ENCODE measurements around the gene COL4A1.

COL4A1 gene

DNA sequence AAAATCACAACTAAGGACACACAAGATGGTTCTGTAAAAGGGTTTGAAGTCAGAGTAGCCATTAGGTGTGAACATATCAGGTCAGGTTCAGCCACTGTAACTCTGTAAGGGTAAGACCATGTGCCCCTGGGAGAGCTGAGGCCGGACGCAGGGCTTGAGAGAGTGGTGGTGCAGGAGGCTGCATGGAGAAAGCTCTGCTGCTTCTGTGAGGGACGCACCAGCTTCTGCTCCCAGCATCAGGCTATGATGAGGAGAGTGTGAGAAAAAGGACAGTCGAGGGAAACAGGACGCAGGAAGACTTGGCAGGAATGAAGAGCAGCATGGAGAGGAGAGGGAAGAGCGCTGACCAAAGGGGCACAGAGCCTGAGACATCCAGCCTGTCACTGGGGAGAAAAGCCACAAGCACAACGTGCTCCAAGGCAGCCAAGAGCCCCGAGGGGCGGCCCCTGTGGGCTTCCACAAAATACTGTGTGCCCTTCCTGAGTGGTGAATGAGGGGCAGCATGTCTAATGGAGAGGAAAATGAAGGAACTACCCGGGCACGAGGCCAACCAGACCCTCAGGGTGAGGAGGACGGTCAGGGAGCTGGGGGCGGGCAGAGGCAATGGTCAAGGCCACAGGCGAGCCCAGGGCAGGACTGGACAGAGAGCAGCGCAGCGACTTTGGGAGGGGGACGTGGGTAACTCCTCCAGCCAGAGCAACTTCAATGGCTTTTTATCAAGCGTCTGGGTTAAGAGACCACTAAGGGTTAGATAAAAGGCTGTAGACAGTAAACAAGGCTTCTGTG lies 107.7 kb downstream of the COL4A1 start:
- TF ChIP-seq GATA2 (IDR thresholded peaks at IDR 0.05; ENCODE audit: low read depth, low read length) (no peak), GATA3 (IDR thresholded peaks at IDR 0.05; ENCODE audit: low read depth, low read length) (no peak)

DNA sequence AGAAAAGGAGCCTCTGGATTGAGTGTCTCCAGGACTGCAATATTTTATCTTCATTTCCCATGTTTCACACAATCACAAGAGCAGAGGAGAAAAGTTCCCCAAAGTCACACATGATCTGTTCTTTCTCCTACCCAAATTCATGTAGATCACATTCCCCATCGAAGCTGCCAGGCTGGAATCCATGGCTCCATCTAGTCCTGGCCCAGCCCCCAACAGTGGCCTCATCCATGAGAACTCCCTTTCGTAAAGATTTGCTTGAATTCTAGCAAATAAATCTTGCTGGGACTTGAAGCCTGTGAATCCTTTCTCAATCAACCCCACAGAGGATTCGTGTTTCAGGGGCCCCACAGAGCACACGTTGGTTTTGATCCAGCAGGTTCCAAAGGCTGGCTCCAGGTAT lies 109.5 kb downstream of the COL4A1 start:
- no peak for TF ChIP-seq GATA2 (IDR thresholded peaks at IDR 0.05; ENCODE audit: low read depth, low read length)
- TF ChIP-seq GATA3 (IDR thresholded peaks at IDR 0.05; ENCODE audit: low read depth, low read length), result no peak

DNA sequence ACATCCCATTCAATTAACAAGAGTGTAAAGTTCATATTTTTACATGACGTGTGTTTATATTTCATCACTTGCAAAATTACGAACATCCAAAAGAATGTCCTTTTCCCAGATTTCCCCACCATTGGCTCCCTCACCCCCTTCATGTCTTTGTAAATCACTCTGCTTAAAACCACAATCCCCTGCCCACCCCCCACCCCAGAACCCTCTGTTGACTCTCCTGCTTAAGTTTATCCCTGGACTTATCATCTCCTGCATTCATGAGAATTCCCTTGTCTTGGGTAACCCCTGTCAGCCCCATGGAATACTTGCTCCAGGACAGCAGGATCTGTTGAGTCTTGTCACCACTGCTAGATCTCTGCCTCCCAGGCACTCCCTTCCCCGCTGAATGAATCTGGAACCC lies 109.9 kb downstream of the COL4A1 start:
- TF ChIP-seq GATA2 (IDR thresholded peaks at IDR 0.05; ENCODE audit: low read depth, low read length) (no peak), GATA3 (IDR thresholded peaks at IDR 0.05; ENCODE audit: low read depth, low read length) (no peak)

DNA sequence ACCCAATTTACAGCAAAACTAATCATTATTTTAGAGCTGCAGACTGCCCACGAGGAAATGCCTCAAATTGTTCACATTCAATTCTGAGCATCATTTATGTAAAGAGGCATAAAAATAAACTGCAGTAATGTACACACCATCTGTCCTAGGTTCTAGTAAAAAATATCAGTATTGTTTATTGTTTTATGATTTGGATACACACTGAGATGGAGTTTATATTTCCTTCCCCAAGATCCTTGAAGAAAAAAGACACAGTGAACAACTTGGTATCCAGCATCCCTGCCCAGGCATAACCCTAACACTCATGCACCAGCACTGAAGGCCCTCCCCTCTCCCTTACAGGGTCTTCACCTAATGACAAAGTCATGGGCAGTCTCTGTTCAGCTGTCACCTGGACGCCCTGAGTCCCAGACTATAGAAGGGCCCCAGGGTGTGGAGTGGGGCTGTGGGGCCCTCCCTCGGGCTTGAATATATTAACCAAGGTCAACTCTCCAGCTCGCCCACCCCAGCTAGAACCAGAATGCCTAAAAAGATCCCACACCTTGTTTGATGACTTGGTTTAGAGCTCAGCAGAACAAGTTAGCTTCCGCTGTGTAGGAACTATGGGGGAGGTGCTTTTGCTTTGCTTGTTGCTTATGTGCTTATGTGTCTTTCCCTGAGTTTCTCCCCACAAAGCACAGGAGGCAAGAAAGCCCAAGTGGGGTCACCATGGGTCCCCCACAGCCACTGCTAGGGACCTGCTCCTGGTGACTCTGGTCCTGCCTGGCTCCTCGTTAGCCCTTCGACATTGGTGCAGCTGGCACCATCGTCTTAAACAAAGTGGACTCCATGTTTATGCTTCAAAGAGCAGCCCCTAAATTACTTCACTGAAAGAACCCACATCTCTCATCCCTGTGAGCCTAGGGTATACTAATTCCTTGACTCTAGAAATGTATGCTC lies 111.1 kb downstream of the COL4A1 start:
- TF ChIP-seq GATA3 (IDR thresholded peaks at IDR 0.05; ENCODE audit: low read depth, low read length), result no peak

DNA sequence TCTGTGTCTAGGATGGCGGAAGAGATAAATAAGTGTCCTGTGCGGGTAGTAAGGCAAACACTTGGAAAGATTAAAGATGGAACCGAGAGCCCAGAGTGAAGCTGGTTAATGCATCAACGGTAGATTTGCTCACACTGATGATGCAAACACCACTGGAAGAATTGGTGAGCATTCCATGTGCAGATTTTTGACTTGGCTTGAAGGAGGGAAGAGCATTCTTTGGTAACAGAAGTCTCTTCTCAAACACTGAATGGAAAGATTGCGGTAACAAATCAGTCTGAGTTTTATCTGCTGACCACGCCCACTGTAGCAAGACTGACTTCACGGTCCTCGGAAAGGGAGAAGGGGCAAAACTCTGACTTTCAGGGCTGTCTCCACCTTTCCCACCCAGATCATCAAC lies 112.5 kb downstream of the COL4A1 start:
- no peak for TF ChIP-seq GATA3 (IDR thresholded peaks at IDR 0.05; ENCODE audit: low read depth, low read length)
- no peak for TF ChIP-seq GATA2 (IDR thresholded peaks at IDR 0.05; ENCODE audit: low read depth, low read length)

DNA sequence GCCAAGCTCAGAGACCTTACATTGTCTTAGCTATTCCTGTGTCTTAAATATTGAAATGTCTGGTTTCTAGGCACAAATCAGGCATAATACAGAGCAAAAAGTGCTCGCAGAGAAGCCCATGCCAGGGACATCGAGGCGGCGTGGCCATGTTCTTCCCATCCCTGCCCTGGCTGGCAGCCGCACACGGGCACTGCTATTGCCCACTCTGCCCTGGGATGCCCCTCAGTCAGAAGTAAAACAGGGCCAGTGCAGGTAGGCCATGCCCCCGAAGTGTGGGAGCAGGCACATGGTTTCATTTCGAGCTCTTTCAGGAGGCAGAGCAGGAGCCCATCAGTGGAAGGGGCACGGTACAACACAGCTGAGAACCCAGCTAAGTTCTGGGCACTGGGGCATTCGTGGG lies 113.5 kb downstream of the COL4A1 start:
- TF ChIP-seq GATA3 (IDR thresholded peaks at IDR 0.05; ENCODE audit: low read depth, low read length) (no peak), GATA2 (IDR thresholded peaks at IDR 0.05; ENCODE audit: low read depth, low read length) (no peak)

DNA sequence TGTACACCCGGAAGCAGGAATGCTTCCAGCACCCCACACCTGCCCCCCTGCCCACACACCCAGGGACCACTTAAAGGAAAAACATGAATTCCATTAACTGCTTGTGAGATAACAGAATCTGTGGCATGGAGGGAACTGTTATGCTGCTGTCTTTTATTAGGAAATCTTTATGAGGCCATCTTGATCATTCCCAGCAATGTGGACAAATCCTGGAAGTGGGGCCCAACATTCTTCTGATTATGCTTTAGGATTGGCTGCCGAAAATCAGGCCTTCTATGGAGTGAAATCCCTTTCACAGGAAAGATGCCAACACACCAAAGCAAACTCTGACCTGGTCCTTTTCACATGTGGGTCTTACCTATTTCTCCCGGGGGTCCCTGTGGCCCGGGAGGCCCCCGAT lies 114.5 kb downstream of the COL4A1 start:
- TF ChIP-seq GATA3 (IDR thresholded peaks at IDR 0.05; ENCODE audit: low read depth, low read length) (no peak), GATA2 (IDR thresholded peaks at IDR 0.05; ENCODE audit: low read depth, low read length) (no peak)

DNA sequence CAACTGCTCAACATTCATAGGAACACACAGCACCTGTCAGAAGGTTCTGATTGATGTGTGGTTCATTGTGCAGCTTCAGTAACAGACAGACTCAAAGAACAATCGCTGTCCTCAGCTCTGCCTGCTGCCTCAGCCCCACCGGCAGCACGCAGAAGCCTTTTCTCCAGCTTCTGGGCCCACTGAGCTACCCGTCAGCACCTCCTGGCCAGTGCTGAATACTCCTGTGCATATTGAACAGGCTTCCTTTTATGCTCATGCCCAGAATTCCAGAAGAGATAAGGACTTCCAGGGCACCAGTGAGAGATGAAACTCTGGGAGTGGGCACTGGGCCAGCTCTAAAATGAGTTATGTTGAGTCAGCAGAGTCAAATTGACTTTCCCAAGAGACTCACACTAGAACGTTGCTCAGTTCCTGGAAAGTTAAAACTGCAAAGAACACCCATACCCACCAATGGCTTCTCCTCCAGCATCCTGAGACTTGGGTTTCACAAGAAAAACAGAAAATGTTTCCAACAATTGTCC lies 119.3 kb downstream of the COL4A1 start:
- peak; percentile 41 for TF ChIP-seq GATA2 (IDR thresholded peaks at IDR 0.05; ENCODE audit: low read depth, low read length)
- TF ChIP-seq GATA3 (IDR thresholded peaks at IDR 0.05; ENCODE audit: low read depth, low read length), result no peak

DNA sequence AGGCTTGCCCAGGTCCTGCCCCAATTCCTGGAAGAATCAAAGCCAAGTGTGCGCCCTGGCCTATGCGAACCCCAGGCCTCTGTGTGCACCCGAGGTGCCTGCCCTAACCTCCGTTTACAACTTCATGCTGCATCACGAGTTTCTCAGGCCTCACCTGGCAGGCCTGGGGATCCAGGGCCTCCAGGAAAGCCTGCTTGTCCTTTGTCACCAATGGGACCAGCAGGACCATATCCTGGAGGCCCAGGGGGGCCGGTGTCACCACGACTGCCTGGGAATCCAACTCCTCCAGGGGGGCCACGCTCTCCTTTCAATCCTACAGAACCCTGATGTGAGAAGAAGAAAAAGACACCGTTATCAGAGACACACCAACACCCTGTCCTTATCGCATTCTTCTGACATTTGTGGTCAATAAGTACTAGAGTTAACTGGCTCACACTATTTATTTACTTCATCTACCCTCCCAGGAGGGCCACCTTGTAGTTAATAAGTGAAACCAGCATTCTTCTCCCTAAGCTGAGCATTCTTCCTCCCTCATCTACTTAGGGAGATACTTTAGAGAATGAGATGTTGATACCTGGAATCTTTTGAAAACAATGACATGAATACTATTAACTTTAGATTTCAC lies 120.6 kb downstream of the COL4A1 start:
- TF ChIP-seq GATA3 (IDR thresholded peaks at IDR 0.05; ENCODE audit: low read depth, low read length) (no peak), GATA2 (IDR thresholded peaks at IDR 0.05; ENCODE audit: low read depth, low read length) (no peak)

DNA sequence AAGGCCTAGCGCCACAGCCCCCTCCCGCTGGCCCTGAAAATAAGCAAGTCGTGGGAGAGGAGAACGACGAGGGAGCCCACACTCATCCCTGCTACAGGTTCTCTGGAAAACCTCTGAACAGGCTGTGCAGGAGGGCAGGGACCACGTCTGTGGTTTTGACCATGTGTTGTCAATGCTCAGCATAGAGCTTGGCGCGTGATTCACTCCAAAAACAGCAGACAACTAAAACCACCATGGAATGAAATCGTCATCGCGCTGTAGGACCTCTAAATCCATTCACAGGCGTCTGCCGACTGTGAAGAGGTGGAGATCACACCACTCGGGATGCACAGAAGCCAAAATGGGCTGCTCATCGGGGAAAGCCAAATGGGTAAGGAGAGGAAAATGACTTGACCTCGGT lies 121.3 kb downstream of the COL4A1 start:
- TF ChIP-seq GATA2 (IDR thresholded peaks at IDR 0.05; ENCODE audit: low read depth, low read length) (no peak), GATA3 (IDR thresholded peaks at IDR 0.05; ENCODE audit: low read depth, low read length) (no peak)

DNA sequence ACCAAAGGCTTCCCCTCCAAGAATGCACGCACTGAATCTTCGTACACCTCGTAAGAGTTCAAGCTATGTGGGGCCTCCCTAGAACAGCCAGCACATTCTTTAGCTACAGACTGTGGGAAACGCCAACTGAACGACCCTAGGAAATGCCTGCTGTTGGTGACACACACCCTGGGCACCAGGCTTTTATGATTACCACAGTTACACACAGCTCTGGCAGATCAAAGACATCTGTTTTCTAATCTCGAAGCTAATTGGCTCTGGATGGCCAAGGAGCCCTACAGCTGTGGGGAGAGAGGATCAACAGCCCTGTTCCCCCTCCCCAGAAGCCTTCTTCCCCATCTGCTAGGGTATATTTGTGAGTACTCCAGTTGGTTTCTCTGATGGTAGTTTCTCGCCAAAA lies 123.0 kb downstream of the COL4A1 start:
- TF ChIP-seq GATA3 (IDR thresholded peaks at IDR 0.05; ENCODE audit: low read depth, low read length), result no peak
- no peak; the same call in 1 of the 2 replicates for TF ChIP-seq GATA2 (IDR thresholded peaks at IDR 0.05; ENCODE audit: low read depth, low read length)

DNA sequence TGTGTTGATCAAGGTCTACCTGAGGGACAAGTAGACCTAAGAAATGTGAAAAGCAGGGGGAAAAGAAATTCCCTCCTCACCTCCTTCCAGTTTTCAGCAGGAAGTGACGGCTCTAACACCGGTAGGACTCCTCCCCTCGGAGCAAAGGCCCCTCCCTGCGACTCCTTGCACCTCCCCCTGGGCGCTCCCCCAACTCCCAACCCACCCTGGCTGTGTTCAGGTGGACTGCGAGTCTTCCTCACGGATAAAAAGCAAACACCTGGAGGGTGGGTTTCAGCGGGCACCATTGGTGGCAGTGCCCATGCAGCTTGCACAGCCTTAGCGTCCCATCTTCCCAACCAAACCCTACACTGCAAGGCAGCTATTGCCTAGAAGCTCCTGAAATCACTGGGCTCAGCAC lies 124.5 kb downstream of the COL4A1 start:
- no peak for TF ChIP-seq GATA2 (IDR thresholded peaks at IDR 0.05; ENCODE audit: low read depth, low read length)
- TF ChIP-seq GATA3 (IDR thresholded peaks at IDR 0.05; ENCODE audit: low read depth, low read length), result no peak

DNA sequence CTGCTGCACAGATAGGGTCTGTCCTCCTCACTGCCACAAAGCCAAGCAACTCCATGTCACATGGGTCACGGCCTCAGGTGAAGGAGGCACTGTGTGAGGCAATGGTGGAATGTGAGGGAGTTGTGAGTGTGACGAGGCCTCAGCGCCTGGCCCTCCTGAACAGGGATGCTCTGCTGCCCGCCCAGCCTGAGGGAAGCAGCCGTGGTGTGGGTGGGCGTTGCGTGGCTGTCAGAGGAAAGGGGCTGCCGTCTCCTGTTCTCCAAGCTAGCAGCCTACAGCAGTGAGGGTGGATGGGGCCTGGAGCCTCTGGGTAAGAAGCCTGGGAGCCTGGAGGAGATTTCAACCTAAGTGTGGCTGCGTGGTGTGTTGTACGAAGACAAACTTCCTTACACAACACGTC lies 125.0 kb downstream of the COL4A1 start:
- TF ChIP-seq GATA2 (IDR thresholded peaks at IDR 0.05; ENCODE audit: low read depth, low read length) (no peak), GATA3 (IDR thresholded peaks at IDR 0.05; ENCODE audit: low read depth, low read length) (no peak)

DNA sequence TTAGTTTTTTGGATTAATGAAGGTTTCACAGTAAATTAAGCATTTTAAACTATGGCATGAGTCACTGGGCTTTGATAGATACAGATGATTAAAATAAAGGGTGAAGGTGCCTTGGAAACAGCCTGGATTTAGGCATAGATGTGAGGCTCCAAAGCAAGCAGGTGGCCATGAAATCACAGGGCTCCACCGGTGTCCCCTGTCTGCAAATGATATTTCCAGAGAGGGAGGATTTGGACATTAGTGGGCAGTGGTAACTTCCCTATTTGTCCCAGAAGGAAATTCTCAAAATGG lies 127.2 kb downstream of the COL4A1 start:
- TF ChIP-seq GATA3 (IDR thresholded peaks at IDR 0.05; ENCODE audit: low read depth, low read length), result no peak
- no peak for TF ChIP-seq GATA2 (IDR thresholded peaks at IDR 0.05; ENCODE audit: low read depth, low read length)

Measured in SH-SY5Y (cell line).